T-helper 22 cell (primary cell): ENCODE results near the gene IL32.

Source experiments
- DNase-seq: peaks from one replicate; pipeline ENCODE4 v3.0.0-alpha.2; 2020; ENCODE audit warnings: low read depth

IL32 gene

GRCh38 chr16:3118846-3119245 lies 53.4 kb downstream of the IL32 start:
- no peak for DNase-seq
